GM12873 (cell line): ENCODE measurements around the gene FNDC7.

Source experiments
- TF ChIP-seq, protein P1 (sequence below): IDR thresholded peaks from 2 replicates; pipeline ENCODE4 v1.5.1; 2012; ENCODE audit warnings: low read depth, mild to moderate bottlenecking, moderate library complexity, low read length, control low read depth; ENCODE audit not compliant: insufficient read depth; ENCODE audit errors: missing control alignments

Gene FNDC7

DNA sequence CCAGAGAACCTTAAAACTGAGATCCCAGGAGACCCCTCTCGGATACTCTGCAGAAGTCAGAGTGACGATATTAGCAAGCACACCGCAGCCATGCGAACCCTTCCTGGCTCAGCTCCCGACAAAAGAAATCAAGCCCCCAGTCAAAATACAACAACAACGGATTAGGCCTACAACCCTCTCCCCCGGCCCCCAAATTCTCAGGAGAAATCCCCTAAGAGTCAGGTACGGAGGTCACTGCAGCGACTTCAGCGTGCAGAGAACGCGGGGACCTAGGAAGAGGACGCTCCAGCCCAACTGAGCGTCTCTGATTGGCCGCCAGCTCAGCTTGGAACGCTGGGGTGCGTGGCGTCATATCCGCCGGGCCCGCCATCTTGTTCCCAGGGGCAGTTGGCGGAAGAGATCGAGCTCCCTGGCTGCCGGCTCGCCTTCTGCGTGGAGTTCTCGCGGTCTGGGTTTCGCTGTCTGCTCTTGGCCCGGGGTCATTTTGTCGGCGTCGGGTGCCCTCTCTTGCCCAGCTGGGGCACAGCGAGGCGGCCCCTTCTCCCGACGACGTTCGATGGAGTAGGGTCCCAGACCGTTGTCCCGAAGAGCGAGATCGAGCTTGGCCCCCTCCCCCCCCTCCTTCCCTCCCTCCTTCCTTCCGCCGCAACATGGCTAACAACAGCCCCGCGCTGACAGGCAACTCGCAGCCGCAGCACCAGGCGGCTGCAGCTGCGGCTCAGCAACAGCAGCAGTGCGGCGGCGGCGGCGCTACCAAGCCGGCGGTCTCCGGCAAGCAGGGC lies 20.6 kb upstream of the FNDC7 start, which contains the start of gene PRPF38B:
Gene PRPF38B (plus strand): TSS at position 369 of the 782 bp plus-strand sequence. CDS start 282 bp downstream, at position 651.
- TF ChIP-seq, protein P1, sequence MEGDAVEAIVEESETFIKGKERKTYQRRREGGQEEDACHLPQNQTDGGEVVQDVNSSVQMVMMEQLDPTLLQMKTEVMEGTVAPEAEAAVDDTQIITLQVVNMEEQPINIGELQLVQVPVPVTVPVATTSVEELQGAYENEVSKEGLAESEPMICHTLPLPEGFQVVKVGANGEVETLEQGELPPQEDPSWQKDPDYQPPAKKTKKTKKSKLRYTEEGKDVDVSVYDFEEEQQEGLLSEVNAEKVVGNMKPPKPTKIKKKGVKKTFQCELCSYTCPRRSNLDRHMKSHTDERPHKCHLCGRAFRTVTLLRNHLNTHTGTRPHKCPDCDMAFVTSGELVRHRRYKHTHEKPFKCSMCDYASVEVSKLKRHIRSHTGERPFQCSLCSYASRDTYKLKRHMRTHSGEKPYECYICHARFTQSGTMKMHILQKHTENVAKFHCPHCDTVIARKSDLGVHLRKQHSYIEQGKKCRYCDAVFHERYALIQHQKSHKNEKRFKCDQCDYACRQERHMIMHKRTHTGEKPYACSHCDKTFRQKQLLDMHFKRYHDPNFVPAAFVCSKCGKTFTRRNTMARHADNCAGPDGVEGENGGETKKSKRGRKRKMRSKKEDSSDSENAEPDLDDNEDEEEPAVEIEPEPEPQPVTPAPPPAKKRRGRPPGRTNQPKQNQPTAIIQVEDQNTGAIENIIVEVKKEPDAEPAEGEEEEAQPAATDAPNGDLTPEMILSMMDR = no peak

DNA sequence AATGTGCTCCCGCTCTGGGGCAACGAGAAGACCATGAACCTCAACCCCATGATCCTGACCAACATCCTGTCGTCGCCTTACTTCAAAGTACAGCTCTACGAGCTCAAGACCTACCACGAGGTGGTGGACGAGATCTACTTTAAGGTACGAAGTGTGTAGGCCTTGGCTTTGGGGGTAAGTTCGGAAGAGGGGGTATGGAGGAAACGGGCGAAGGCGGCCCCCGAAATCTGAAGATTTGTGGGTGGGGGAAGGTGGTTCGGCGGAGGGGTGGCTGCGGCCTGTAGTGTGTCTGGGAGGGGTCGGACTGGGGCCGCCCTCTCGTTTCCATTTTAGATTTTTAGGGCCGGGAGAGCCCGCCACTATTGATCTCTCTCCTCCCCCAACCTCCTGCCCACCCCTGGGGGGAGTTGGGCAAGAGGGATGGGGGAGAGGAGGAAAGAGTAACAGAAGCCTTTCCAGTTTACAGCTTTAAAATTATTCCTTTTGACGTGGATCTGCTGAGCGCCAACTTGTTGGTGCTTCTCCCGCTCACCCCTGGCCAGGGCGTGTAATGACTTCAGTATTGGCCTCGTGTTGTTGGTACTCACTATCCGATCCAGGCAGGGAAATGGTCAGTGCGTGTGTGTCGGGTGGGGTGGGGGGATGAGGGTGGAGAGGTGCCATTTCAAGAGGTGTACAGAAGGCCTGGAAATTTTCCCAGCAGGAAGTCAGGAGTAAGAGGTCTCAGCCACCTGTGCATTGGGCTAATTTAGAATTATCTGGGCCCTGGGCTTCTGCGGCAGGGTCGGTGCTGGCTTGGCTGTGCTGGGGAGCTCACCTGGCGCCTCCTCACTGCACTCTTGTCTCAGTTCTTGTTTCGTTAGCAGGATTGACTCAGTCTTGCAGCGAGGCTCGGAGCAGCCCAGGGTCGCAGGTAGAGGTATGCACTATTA lies 19.7 kb upstream of the FNDC7 start:
- TF ChIP-seq, protein P1 = peak; percentile 37

DNA sequence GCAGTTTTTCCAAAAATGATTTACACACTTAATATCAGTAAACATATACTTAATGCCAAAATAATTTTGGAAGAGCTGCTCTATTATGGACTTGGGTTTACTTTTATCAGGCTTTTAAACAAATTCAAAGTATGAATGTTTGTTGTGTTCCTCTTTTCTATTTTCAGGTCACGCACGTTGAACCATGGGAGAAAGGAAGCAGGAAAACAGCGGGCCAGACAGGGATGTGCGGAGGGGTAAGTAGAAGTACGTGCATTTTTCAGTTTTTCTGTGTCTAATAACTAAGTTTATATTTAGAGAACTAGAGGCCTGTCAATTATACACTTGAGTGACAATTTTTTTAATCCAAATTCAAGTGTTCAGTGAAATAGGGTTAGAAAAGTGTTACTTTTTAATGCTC lies 17.2 kb upstream of the FNDC7 start:
- TF ChIP-seq, protein P1 = no peak

DNA sequence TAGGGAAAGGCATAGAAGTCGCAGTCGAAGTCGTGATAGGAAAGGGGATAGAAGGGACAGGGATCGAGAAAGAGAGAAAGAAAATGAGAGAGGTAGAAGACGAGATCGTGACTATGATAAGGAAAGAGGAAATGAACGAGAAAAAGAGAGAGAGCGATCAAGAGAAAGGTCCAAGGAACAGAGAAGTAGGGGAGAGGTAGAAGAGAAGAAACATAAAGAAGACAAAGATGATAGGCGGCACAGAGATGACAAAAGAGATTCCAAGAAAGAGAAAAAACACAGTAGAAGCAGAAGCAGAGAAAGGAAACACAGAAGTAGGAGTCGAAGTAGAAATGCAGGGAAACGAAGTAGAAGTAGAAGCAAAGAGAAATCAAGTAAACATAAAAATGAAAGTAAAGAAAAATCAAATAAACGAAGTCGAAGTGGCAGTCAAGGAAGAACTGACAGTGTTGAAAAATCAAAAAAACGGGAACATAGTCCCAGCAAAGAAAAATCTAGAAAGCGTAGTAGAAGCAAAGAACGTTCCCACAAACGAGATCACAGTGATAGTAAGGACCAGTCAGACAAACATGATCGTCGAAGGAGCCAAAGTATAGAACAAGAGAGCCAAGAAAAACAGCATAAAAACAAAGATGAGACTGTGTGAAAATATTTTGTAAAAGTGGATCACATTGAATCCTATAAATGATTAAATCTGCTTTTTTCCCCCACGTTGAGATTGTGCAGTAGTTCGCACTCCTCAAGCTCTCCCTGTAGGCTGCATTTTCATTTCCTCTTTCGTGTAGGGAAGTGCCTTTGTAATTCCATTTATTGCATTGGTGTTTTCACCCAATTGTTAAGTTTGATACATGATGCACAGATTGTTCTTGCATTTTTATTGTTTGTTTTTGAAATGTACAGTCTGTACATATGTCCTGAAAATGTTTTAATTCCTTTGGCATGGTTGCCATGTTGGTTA lies 13.1 kb upstream of the FNDC7 start:
- TF ChIP-seq, protein P1 = no peak

DNA sequence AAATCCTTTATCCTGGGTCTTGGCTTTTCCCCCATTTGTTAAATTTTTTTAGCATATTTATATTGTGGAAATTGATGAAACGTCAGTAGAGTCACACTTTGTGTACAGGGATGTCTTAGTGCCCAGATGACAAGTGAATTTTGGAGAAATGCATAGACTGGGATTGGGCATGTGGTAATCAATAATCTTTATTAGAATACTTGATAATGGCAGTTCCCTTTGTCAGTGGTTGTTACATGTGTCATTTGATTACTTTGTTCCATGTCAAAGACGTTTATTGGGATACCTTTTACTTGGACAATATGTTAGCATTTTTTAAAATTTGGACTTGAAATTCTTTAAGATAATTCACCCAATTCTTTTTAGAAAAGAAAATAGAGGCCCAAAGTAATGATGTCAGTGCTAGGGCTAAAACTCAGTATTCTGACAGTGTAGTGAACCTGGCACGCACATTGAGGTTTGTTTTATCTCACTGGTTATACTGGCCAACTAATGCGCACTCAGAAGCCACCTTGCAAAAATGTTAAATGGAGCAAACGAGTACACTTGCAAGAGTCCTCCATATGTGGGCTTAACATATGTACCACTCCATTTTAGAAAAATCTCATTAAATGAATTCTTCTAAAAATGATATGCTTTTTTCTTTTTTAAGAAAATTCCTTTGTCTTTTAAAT lies 11.4 kb upstream of the FNDC7 start:
- TF ChIP-seq, protein P1 = no peak

DNA sequence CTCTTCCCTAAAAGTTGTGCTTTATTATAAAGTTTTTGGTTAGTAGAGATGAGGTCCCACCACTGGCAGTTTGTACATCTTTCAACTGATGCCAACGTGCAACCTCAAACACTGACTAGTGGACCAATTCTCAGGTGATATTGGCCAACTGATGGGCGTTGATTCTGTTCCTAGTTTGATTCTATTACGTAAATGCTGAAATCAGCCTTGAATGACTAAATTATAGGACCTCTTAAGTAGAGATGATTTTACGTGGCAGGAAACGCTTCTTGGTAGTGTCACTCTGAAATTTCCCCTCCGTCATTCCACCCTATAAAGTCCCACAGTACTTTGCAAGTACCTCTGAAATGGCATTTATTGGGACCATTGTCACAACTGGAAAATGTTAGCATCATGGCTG lies 8.8 kb upstream of the FNDC7 start:
- TF ChIP-seq, protein P1 = no peak
